Stimulated activated naive CD8-positive, alpha-beta T cell treated with anti-CD3 and anti-CD28 coated beads, Interleukin-15, Interleukin-2, amounts not matched to agents 100 U/mL and 50 U/mL, for 24 hours (primary cell): Measurements from ENCODE around the gene TBX10.
"Not testable (repeated sequence)": the region's sequence is repeated elsewhere in the genome, so short reads cannot be mapped to it uniquely, and the experiment has no call there.

Experiments used
- ATAC-seq: fragments of 150-1000 bp; cut with Tn5 transposase; one replicate; pipeline ENCODE4 v1.10.0; 2021
- DNase-seq: peaks from one replicate; pipeline ENCODE4 v3.0.0; 2021

Gene TBX10

GRCh38 chr11:67599149-67599548 is 40.4 kb downstream of the TBX10 start:
- DNase-seq (no peak), ATAC-seq (no peak)

GRCh38 chr11:67597963-67598362 is 41.6 kb downstream of the TBX10 start:
- ATAC-seq, DNase-seq: not testable (repeated sequence)

- ATAC-seq, DNase-seq: not testable (repeated sequence)
Measured at GRCh38 chr11:67597458-67597857, 42.1 kb downstream of the TBX10 start.

- DNase-seq (no peak), ATAC-seq (no peak)
Measured at GRCh38 chr11:67596753-67597300, 42.7 kb downstream of the TBX10 start.

GRCh38 chr11:67594480-67594879 is 45.1 kb downstream of the TBX10 start:
- ATAC-seq (no peak), DNase-seq (no peak)

- no peak for ATAC-seq
- no peak for DNase-seq
Measured at GRCh38 chr11:67593565-67593905, 46.0 kb downstream of the TBX10 start.

GRCh38 chr11:67592880-67593564 is 46.5 kb downstream of the TBX10 start:
- ATAC-seq (no peak), DNase-seq (no peak)

- ATAC-seq, DNase-seq: not testable (repeated sequence)
Measured at GRCh38 chr11:67588899-67589415, 50.6 kb downstream of the TBX10 start.

- ATAC-seq (no peak), DNase-seq (no peak)
Measured at GRCh38 chr11:67588136-67588503, 51.4 kb downstream of the TBX10 start.

- DNase-seq, result no peak
- ATAC-seq, result no peak
Measured at GRCh38 chr11:67586568-67587250, 52.9 kb downstream of the TBX10 start.

- ATAC-seq, result no peak
- DNase-seq, result no peak
Measured at GRCh38 chr11:67585911-67586310, 53.7 kb downstream of the TBX10 start.

- ATAC-seq, result no peak
- DNase-seq, result no peak
Measured at GRCh38 chr11:67584881-67585873, 54.4 kb downstream of the TBX10 start.

- ATAC-seq (peak; percentile 10), DNase-seq (peak; percentile 46)
Measured at GRCh38 chr11:67584205-67584880, 55.2 kb downstream of the TBX10 start.

GRCh38 chr11:67583247-67584204 is 56.0 kb downstream of the TBX10 start, which contains the start of gene GSTP1:
Gene GSTP1, plus strand, starts transcription at chr11:67583812. Its CDS starts 32 bp downstream, at chr11:67583844.
- DNase-seq (peak; percentile 90), ATAC-seq (peak; percentile 93)

- DNase-seq (no peak), ATAC-seq (no peak)
Measured at GRCh38 chr11:67582011-67582410, 57.6 kb downstream of the TBX10 start.

GRCh38 chr11:67581469-67581868 is 58.1 kb downstream of the TBX10 start:
- DNase-seq, result no peak
- no peak for ATAC-seq
